ENCODE measurements around the gene PHACTR3. TPM values are rescaled to one million over a fixed set of nuclear protein-coding genes. Genes with fewer than 3 reads are reported as not detected.

Gene PHACTR3
- total and polyA plus RNA-seq, 2 donors (not counting 3 experiments of a cell fraction or from before 2014, with no cell fraction given), result not detected

- peaks cover 2% of the 10 kb centered on the region in 2 experiments for H3K27me3 ChIP-seq (ENCODE audit: control insufficient read depth in 2 of 2, insufficient read depth in 2 of 2, low read length in 2 of 2)
- no peak overlapping the region for H3K4me2 ChIP-seq (ENCODE audit: insufficient read depth, low read length)
- H3K9ac ChIP-seq (replicated peaks; ENCODE audit: extremely low read depth, insufficient read depth, low read length), result no peak overlapping the region
- intact Hi-C loops (cut with micrococcal nuclease), result no loop called here
- BruUV-seq (replicated peaks), result no TSS peak
- dilution Hi-C loops (cut with MboI; ENCODE audit: extremely low pct_ligation_motif_present, low sequenced_read_pairs), result no loop called here
- CTCF ChIA-PET, result no interaction called here
- no peaks in the 10 kb centered on the region for H3K9me3 ChIP-seq (replicated peaks; ENCODE audit: control insufficient read depth, insufficient read depth, low read length)
- H3K4me3 ChIP-seq (replicated peaks in 1 of 3; ENCODE audit: insufficient read depth in 1 of 3, low read depth in 1 of 3, low read length in 3 of 3), result no peak overlapping the region
- H3K4me1 ChIP-seq (ENCODE audit: control insufficient read depth, extremely low read depth, insufficient read depth, low read length), result no peaks in the 10 kb centered on the region
- H3K9me1 ChIP-seq (replicated peaks; ENCODE audit: control insufficient read depth, extremely low read depth, insufficient read depth, low read length), result no peaks in the 10 kb centered on the region
- H3K36me3 ChIP-seq (ENCODE audit: control insufficient read depth in 2 of 2, extremely low read depth in 1 of 2, insufficient read depth in 2 of 2, low read length in 2 of 2), result no peaks in the 10 kb centered on the region
- DNase-seq (ENCODE audit: low read depth, low spot score) (no peak), FAIRE-seq (no peak)
- H3K79me2 ChIP-seq (ENCODE audit: control insufficient read depth, insufficient read depth, low read length), result no peaks in the 10 kb centered on the region
- no peak overlapping the region for H3K27ac ChIP-seq (ENCODE audit: insufficient read depth, low read depth, low read length)
- POLR2A ChIA-PET, result no interaction called here
- TF ChIP-seq JUN (IDR thresholded peaks at IDR 0.05; ENCODE audit: borderline replicate concordance, insufficient read depth, insufficient read length, low read depth) (no peak), MYC (IDR thresholded peaks at IDR 0.05; ENCODE audit: low read depth, low read length) (no peak), CTCF (IDR thresholded peaks at IDR 0.05; ENCODE audit: extremely low read depth in 1 of 2, insufficient read depth in 1 of 2, low read depth in 1 of 2, low read length in 2 of 2) (no peak), POLR2AphosphoS5 (IDR thresholded peaks at IDR 0.05; ENCODE audit: insufficient read depth, low read depth, low read length) (no peak), POLR2A (IDR thresholded peaks at IDR 0.05; ENCODE audit: low read depth, low read length) (no peak), FOS (IDR thresholded peaks at IDR 0.05; ENCODE audit: borderline replicate concordance, insufficient read depth, low read length) (no peak), EZH2 (IDR thresholded peaks at IDR 0.05; ENCODE audit: borderline replicate concordance, low read depth, low read length, severe bottlenecking) (no peak), GATA2 (IDR thresholded peaks at IDR 0.05; ENCODE audit: insufficient read depth, insufficient read length, low read depth, low read length) (no peak)
- TF ChIP-seq, protein P1, sequence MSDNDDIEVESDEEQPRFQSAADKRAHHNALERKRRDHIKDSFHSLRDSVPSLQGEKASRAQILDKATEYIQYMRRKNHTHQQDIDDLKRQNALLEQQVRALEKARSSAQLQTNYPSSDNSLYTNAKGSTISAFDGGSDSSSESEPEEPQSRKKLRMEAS (IDR thresholded peaks at IDR 0.05; ENCODE audit: insufficient read depth, insufficient read length), result no peak
- no peaks in the 10 kb centered on the region for H4K20me1 ChIP-seq (replicated peaks; ENCODE audit: control insufficient read depth, extremely low read depth, insufficient read depth, low read length)
- no peak overlapping the region for H2AFZ ChIP-seq (ENCODE audit: low read depth, low read length)
Measured at GRCh38 chr20:59575653-59576052, 28.7 kb upstream of the PHACTR3 start.
